HG03460 (cell line): ENCODE measurements around the gene GLIS1.

Source experiments
- ATAC-seq: cut with Tn5 transposase; IDR thresholded peaks from one replicate; pipeline ENCODE4 v1.9.1; 2021; ENCODE audit not compliant: unreplicated experiment

Gene GLIS1

DNA sequence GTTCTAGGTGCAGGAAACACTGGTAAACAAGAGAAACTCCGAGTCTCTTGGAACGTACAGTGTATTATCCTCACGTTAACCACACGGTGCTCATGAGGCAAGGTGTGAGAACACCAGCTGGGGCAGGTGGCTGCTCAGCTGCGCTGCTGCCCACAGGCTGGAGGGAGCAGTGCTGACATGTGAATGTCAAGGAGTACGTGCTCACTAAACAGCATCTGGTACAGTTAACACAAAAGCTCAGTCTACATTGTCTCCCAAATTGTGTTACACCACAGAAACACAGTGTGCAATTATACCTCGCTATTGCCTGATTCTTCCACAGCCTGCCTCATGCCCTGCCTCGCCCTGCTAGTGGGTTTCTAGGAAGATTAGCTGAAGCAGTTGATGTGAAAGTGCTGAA is 138.4 kb downstream of the GLIS1 start:
- no peak for ATAC-seq

DNA sequence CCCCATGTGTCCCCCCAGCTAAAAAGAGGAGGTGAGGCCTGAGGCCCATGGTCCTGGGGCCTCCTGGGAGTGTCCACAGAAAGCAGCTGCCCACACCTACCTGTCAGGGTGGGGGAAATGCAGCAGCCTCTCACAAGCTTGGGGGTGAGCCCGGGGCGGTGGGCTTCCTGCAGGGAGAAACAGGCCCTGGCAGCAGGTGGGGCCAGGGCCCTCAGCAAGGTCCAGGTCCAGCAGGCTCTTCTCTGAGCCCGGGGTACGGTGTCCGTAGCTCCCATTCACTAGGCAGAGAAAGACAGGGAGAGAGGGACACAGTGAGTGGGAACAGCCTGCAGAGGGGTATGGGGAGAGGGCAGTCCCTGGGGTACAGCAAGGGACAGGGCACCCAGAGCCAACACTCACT is 139.0 kb downstream of the GLIS1 start:
- no peak for ATAC-seq

DNA sequence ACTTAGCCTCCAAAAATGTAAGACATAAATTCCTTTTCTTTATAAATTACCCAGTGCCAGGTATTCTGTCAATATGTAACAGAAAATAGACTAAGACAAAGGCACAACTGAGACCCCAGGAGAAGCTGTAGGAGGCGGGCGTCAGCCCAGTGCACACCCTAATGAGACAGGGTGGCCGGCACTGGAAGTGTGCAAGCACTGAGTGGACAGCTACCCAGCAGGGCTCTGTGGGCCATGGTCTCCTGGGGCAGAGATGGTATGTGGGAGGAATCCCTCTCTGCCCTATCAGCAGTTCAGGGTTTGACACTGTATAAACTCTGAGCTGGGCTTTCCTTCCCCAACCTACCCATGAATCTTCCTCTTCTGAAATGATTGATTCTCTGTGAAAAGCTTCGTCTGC is 139.5 kb downstream of the GLIS1 start:
- ATAC-seq: no peak

- ATAC-seq: no peak
These were observed 140.0 kb downstream of the GLIS1 start for GRCh38 chr1:53598966-53599365.

DNA sequence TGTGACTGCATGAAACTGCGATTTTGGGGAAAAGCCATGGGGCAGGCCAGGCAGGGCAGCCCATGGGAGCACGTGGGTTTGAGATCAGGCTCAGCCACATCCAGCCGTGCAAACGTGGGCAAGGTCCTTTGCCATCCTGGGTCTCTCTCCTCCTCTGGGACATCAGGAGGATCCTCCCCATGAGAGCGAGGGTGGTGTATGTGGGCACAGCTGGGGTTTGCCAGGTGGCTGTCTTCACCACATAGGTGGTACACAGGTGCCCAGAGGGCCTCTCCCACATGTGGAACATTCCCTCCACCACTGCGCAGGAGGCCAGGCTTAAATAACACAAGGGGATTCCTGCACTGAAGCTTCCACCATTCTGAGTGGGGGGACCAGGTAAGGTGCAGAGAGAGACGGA is 143.1 kb downstream of the GLIS1 start:
- ATAC-seq: no peak

DNA sequence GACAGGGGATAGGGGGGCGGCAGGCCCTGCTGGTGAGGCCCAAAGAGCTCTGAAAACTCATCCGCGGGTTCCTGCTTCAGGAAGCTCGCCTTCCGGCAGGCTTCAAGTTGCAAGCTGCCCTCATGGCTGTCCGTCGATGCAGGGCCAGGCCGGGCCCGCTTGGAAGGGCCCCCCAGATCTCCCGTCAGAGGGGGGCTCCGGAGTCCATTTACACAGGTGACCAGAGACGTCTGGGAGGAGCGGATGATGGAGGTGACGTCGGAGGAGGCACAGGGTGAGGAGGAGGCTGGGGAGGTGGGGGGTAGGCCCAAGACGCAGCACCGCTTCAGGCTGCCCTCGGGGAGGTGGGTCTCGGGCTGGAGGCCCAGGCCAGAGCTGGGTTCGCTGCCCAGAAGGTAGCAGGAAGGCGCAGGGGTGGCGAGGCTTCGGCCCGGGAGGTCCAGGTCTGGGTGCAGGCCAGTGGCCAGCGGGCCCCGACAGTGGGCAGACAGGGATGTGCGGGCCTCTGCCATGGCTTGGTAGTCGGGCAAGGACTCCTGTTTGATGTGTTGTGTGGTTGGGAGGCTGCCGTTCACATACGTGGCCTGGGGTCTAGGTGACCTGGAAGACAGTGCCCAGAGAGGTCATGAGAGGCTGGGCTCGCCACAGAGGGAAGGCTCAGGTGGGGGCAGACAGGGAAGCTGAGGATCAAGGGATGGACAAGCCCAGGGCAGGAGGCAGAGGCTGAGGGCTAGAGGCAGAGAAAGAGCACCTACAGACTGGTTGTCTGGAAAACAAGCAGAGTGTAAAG is 144.4 kb downstream of the GLIS1 start:
- no peak for ATAC-seq

- no peak for ATAC-seq
These were observed 145.1 kb downstream of the GLIS1 start for GRCh38 chr1:53593758-53594380.

GRCh38 chr1:53592985-53593757 is 145.8 kb downstream of the GLIS1 start:
- no peak for ATAC-seq

- no peak for ATAC-seq
These were observed 146.4 kb downstream of the GLIS1 start for GRCh38 chr1:53592521-53592982.

GRCh38 chr1:53591924-53592323 is 147.0 kb downstream of the GLIS1 start:
- ATAC-seq: no peak

GRCh38 chr1:53590531-53591515 is 148.1 kb downstream of the GLIS1 start:
- ATAC-seq: no peak

GRCh38 chr1:53590104-53590503 is 148.9 kb downstream of the GLIS1 start:
- no peak for ATAC-seq

DNA sequence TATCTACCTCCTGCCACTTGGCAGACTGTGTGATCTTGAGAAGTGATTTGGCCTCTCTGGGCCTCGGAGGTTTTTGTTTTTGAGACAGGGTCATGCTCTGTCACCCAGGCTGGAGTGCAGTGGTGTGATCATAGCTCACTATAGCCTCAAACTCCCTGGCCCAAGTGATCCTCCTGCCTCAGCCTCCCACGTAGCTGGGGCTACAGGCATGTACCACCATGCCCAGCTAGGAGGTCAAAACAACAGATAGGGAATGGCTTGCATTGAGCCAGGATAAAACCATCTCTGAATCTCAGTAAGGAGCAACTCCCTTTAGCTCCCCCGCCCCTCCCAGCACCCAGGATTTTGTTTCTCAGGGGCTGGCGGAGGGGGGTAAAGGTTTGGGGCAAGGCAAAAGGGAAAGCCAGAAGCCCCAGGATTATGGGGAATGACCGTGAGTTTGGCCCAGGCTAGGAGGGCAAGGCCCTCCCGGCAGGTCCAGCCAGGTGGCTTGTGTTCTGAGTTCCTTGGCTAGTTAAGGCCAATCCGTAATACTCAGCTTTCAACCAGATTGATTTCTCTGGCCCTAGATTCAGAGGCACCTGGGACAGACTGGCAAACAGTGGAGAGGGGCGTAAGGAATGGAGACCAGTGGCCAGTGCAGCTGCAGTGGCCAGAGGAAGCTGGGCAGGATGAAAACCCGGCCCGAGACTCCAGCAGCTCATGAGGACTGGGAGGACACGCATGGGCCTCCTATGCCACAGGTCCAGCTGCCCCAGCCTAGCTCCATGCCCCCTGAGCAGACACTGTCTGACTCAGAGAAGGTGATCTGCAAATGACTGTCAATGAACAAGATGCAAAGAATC is 149.7 kb downstream of the GLIS1 start:
- ATAC-seq: no peak

DNA sequence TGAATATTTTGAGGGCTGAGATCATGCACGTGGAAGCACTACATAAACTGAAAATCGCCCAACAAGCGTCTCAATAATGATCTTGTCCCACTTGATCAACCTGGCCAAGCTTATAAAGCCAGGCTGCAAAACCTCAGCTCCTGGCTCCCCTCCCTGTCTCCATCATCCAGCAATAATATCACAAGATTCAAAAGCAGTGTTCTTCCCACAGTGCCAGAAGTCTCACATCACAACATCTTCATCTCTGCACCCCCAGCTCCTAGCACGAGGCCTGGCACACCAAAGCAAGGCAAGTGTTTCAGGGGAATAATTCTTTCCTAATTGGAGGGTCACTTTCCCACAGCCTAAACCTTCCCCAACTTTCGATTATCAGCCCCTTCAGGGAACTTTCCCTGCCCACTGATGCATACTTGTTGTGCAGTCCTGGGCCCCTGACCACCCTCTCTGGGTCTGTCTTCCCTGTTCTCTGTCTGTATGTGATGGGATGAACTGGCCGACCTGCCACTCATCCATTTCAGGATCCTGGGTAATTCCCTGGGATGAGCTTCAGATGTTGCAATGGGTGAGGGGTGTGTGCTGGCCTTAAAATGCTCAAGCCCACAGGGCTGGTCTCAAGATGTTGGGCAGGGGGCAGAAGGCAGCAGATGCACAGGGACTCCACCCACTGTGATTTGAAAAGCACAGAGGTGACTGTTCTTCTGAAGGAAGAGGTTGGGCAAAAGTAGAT is 150.7 kb downstream of the GLIS1 start:
- ATAC-seq: no peak

DNA sequence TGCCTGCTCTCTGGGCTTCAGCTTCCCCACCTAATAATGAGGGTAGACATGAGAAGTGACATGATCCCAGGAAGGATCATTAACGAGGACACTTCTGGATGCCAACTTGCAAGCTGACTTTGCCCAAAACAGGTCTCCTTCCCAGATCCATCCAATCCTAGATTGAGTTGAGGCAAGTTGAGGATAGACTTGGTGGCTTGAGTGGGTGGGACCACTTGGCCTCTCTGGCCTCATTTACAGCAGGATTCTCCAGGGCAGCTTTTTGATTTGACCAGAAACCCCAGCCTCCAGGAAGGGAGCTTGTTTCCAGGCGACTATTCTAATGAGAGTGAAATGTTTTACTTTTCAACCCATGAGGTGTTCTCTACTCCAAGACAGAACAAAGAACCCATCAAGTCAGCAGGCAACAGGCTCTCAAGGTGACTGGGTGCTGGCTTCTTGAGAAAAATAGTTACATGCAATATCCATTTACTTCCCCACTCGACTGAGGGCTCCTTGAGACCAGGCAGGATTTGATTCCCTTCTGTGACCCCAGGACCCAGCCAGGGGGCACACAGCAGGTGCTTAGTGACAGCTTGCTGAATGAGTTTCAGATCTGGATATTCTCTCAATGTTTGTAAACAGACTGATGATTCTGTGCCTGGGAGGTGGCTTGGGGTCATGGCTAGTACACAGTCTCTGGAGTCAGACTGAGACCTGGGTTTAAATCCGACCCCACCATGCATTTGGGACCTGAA is 151.5 kb downstream of the GLIS1 start:
- no peak for ATAC-seq

GRCh38 chr1:53586765-53587164 is 152.2 kb downstream of the GLIS1 start:
- no peak for ATAC-seq

DNA sequence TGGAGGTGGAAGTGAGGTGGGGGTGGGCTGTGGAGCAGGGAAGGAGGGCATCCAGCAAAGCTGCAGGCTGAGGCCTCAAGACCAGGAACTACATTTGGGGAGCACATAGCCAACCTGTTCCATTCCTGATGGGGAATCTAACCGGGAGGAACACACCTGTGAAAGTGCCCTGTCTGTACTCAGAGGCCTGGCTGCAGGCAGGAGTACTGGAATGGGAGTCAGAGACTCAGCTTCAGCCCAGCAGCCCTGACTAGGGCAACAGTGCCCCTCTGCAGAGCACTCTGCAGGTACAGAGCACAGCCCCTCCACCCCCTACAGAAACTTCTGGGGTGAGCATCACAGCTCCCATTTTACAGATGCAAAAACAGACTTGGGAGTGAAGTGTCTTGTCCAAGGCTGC is 153.4 kb downstream of the GLIS1 start:
- ATAC-seq: no peak

DNA sequence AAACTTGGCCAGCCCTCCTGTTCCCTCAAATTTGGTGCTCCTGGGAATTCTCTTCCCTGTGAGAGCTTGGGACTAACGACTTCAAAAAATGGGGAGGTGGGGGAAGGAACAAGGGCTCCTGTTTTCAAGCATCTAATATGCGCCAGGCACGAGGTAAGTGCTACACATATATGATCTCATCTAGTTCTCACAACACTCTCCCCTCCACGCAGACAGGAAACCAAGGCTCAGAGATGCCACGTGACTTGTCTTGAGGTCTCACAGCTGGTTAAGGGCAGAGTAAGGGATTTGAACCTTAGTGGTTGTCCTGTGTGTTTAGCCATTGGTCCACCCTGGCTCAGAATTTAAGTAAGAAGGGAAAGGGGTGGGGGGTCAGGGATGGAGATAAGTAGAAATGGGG is 153.8 kb downstream of the GLIS1 start:
- ATAC-seq: no peak

GRCh38 chr1:53584777-53585107 is 154.2 kb downstream of the GLIS1 start:
- ATAC-seq: no peak
